HG03439 (cell line): ENCODE measurements around the gene CAMTA1.

Source experiments
- ATAC-seq: cut with Tn5 transposase; IDR thresholded peaks from one replicate; pipeline ENCODE4 v1.9.1; 2021; ENCODE audit warnings: mild to moderate bottlenecking, moderate library complexity; ENCODE audit not compliant: unreplicated experiment

Gene CAMTA1

GRCh38 chr1:7515904-7516303 lies 730.6 kb downstream of the CAMTA1 start:
- ATAC-seq, result no peak

GRCh38 chr1:7516341-7516740 lies 731.1 kb downstream of the CAMTA1 start:
- no peak for ATAC-seq

GRCh38 chr1:7516929-7517328 lies 731.7 kb downstream of the CAMTA1 start:
- no peak for ATAC-seq

- ATAC-seq, result no peak
Measured at GRCh38 chr1:7517611-7518330, 732.5 kb downstream of the CAMTA1 start.

- no peak for ATAC-seq
Measured at GRCh38 chr1:7518411-7518810, 733.2 kb downstream of the CAMTA1 start.

GRCh38 chr1:7519181-7519860 lies 734.1 kb downstream of the CAMTA1 start:
- no peak for ATAC-seq

GRCh38 chr1:7519861-7520395 lies 734.7 kb downstream of the CAMTA1 start:
- no peak for ATAC-seq

- ATAC-seq, result no peak
Measured at GRCh38 chr1:7520496-7520895, 735.2 kb downstream of the CAMTA1 start.

- no peak for ATAC-seq
Measured at GRCh38 chr1:7524341-7525337, 739.4 kb downstream of the CAMTA1 start.

GRCh38 chr1:7525338-7526063 lies 740.2 kb downstream of the CAMTA1 start:
- no peak for ATAC-seq

GRCh38 chr1:7526196-7526866 lies 741.1 kb downstream of the CAMTA1 start:
- ATAC-seq, result no peak

- no peak for ATAC-seq
Measured at GRCh38 chr1:7526867-7527732, 741.8 kb downstream of the CAMTA1 start.

GRCh38 chr1:7527733-7528045 lies 742.4 kb downstream of the CAMTA1 start:
- no peak for ATAC-seq

- ATAC-seq, result no peak
Measured at GRCh38 chr1:7528386-7529198, 743.3 kb downstream of the CAMTA1 start.

- ATAC-seq, result no peak
Measured at GRCh38 chr1:7529917-7530316, 744.7 kb downstream of the CAMTA1 start.

GRCh38 chr1:7531562-7532340 lies 746.5 kb downstream of the CAMTA1 start:
- ATAC-seq, result no peak

- ATAC-seq, result no peak
Measured at GRCh38 chr1:7533006-7533405, 747.8 kb downstream of the CAMTA1 start.
